HEK293 (cell line): ENCODE measurements around the gene MEGF9.

Source experiments
- CTCF ChIA-PET: fragments of 350-600 bp; formaldehyde crosslinking; extraction: SDS; loops from one replicate; lab custom pipeline; 2021; ENCODE audit warnings: antibody characterized with exemption; lab: Yijun Ruan, JAX
- POLR2A ChIA-PET: fragments of 300-600 bp; formaldehyde crosslinking; extraction: SDS; loops from one replicate; lab custom pipeline; 2020; ENCODE audit warnings: antibody characterized with exemption, inconsistent platforms; lab: Yijun Ruan, JAX
- H3K27ac ChIP-seq: fragments of 200-500 bp; sonication (Bioruptor generic); 2 replicates; pipeline ENCODE4 v1.5.1; 2014; ENCODE audit warnings: low read depth, low read length, control low read depth, inconsistent platforms; ENCODE audit errors: extremely low read depth
- H3K36me3 ChIP-seq, 2 experiments: fragments of 200-500 bp in 1 of 2; sonication (Bioruptor generic) in 1 of 2; 1 replicate in 1 of 2; 2 replicates in 1 of 2; pipeline ENCODE4 v1.5.1; 2014 to 2017; ENCODE audit warnings: inconsistent platforms in 2 of 2, low read length in 2 of 2; ENCODE audit not compliant: control insufficient read depth in 2 of 2, insufficient read depth in 1 of 2
- H3K4me1 ChIP-seq: fragments of 200-500 bp; sonication (Bioruptor generic); 2 replicates; pipeline ENCODE4 v1.5.1; 2014; ENCODE audit warnings: mild to moderate bottlenecking, low read length, inconsistent platforms; ENCODE audit not compliant: control insufficient read depth, insufficient read depth
- H3K4me3 ChIP-seq: 2 replicates; pipeline ENCODE4 v1.5.1; 2011; ENCODE audit warnings: low read depth, mild to moderate bottlenecking, control low read depth, low read length, moderate library complexity
- H3K9me3 ChIP-seq: fragments of 200-500 bp; sonication (Bioruptor generic); 2 replicates; pipeline ENCODE4 v1.5.1; 2014; ENCODE audit warnings: low read depth, low read length, inconsistent platforms; ENCODE audit not compliant: control insufficient read depth, insufficient read depth
- EGR2 ChIP-seq: fragments of 450-650 bp; formaldehyde crosslinking; IDR thresholded peaks from 2 replicates; pipeline ENCODE4 v1.5.1; 2016; ENCODE audit warnings: low read depth, missing biosample characterization, missing genetic modification characterization
- PATZ1 ChIP-seq: fragments of 450-650 bp; formaldehyde crosslinking; IDR thresholded peaks from 2 replicates; pipeline ENCODE4 v1.5.1; 2016; ENCODE audit warnings: missing biosample characterization, missing genetic modification characterization
- WT1 ChIP-seq: fragments of 450-650 bp; formaldehyde crosslinking; IDR thresholded peaks from 2 replicates; pipeline ENCODE4 v1.5.1; 2016; ENCODE audit warnings: missing biosample characterization, missing genetic modification characterization
- YY2 ChIP-seq: fragments of 450-650 bp; formaldehyde crosslinking; IDR thresholded peaks from 2 replicates; pipeline ENCODE4 v1.5.1; 2016; ENCODE audit warnings: missing biosample characterization, missing genetic modification characterization
- ZFP37 ChIP-seq: fragments of 450-650 bp; formaldehyde crosslinking; IDR thresholded peaks from 2 replicates; pipeline ENCODE4 v1.5.1; 2016; ENCODE audit warnings: missing biosample characterization, missing genetic modification characterization
- ZNF10 ChIP-seq: fragments of 450-650 bp; formaldehyde crosslinking; IDR thresholded peaks from 2 replicates; pipeline ENCODE4 v1.5.1; 2017; ENCODE audit warnings: missing biosample characterization, missing genetic modification characterization
- ZNF114 ChIP-seq: fragments of 450-650 bp; formaldehyde crosslinking; IDR thresholded peaks from 2 replicates; pipeline ENCODE4 v1.5.0; 2017; ENCODE audit warnings: missing biosample characterization, missing genetic modification characterization
- ZNF23 ChIP-seq: fragments of 450-650 bp; formaldehyde crosslinking; IDR thresholded peaks from 2 replicates; pipeline ENCODE4 v1.5.1; 2016; ENCODE audit warnings: missing biosample characterization, missing genetic modification characterization, borderline replicate concordance
- ZNF473 ChIP-seq: fragments of 450-650 bp; formaldehyde crosslinking; IDR thresholded peaks from 2 replicates; pipeline ENCODE4 v1.5.1; 2017; ENCODE audit warnings: missing biosample characterization, missing genetic modification characterization
- ZNF639 ChIP-seq: fragments of 450-650 bp; formaldehyde crosslinking; IDR thresholded peaks from 2 replicates; pipeline ENCODE4 v1.5.1; 2016; ENCODE audit warnings: missing biosample characterization, missing genetic modification characterization
- ZNF768 ChIP-seq: fragments of 450-650 bp; formaldehyde crosslinking; IDR thresholded peaks from 2 replicates; pipeline ENCODE4 v1.5.1; 2018; ENCODE audit warnings: missing biosample characterization, mild to moderate bottlenecking, missing genetic modification characterization
- ZNF830 ChIP-seq: fragments of 450-650 bp; IDR thresholded peaks from 2 replicates; pipeline ENCODE4 v1.5.0; 2018; ENCODE audit warnings: missing biosample characterization, missing genetic modification characterization, low read depth, mild to moderate bottlenecking, moderate library complexity
- ZSCAN30 ChIP-seq: fragments of 450-650 bp; IDR thresholded peaks from 2 replicates; pipeline ENCODE4 v1.5.1; 2018; ENCODE audit warnings: missing biosample characterization, mild to moderate bottlenecking, missing genetic modification characterization, moderate library complexity
- ZSCAN5A ChIP-seq: fragments of 450-650 bp; formaldehyde crosslinking; IDR thresholded peaks from 2 replicates; pipeline ENCODE4 v1.5.1; 2016; ENCODE audit warnings: missing biosample characterization, missing genetic modification characterization
- TF ChIP-seq, protein P1 (sequence below): fragments of 450-650 bp; formaldehyde crosslinking; IDR thresholded peaks from 2 replicates; pipeline ENCODE4 v1.5.1; 2016; ENCODE audit warnings: missing biosample characterization, missing genetic modification characterization
- TF ChIP-seq, protein P2 (sequence below): fragments of 450-650 bp; formaldehyde crosslinking; conservative IDR thresholded peaks from 2 replicates; pipeline ENCODE4 v1.5.1; 2016; ENCODE audit warnings: low read depth, missing biosample characterization, missing genetic modification characterization

Gene MEGF9

DNA sequence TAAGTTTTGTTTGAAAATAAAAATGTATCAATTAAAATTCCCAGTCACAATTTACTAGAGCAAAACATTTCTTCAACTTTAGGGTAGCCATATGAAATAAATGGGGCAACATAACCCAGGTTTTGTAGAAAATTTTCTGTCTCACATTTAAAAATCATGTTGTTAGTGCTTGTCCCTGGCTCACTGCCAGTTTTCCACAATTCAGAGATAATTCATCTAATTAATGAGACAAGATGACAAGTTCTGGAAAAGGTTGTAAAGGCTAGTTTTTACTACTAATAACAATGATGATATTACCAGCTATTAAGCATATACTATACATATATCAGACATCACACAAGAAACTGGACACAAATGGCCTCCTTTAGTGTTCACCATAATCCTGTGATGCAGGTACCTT lies 45.9 kb downstream of the MEGF9 start (continued):
- TF ChIP-seq PATZ1 (tag by site-specific recombination) (no peak), ZFP37 (tag by site-specific recombination) (no peak)
- TF ChIP-seq, protein P1, sequence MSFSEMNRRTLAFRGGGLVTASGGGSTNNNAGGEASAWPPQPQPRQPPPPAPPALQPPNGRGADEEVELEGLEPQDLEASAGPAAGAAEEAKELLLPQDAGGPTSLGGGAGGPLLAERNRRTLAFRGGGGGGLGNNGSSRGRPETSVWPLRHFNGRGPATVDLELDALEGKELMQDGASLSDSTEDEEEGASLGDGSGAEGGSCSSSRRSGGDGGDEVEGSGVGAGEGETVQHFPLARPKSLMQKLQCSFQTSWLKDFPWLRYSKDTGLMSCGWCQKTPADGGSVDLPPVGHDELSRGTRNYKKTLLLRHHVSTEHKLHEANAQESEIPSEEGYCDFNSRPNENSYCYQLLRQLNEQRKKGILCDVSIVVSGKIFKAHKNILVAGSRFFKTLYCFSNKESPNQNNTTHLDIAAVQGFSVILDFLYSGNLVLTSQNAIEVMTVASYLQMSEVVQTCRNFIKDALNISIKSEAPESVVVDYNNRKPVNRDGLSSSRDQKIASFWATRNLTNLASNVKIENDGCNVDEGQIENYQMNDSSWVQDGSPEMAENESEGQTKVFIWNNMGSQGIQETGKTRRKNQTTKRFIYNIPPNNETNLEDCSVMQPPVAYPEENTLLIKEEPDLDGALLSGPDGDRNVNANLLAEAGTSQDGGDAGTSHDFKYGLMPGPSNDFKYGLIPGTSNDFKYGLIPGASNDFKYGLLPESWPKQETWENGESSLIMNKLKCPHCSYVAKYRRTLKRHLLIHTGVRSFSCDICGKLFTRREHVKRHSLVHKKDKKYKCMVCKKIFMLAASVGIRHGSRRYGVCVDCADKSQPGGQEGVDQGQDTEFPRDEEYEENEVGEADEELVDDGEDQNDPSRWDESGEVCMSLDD (tag by site-specific recombination): no peak

- Histone ChIP-seq H3K4me3 (no peak overlapping the region), H3K27ac (no peak overlapping the region), H3K4me1 (no peaks in the 10 kb centered on the region), H3K9me3 (no peaks in the 10 kb centered on the region), H3K36me3 (no peaks in the 10 kb centered on the region)
- ChIA-PET CTCF (no interaction called here), POLR2A (no interaction called here)
- TF ChIP-seq ZNF10 (tag by site-specific recombination) (no peak), YY2 (tag by site-specific recombination) (no peak), WT1 (no peak), EGR2 (tag by site-specific recombination) (no peak), ZNF23 (tag by site-specific recombination) (no peak), ZNF473 (tag by site-specific recombination) (no peak), ZSCAN5A (no peak), ZNF830 (tag by site-specific recombination) (no peak), ZNF114 (no peak), ZSCAN30 (tag by site-specific recombination) (no peak), ZNF768 (tag by site-specific recombination) (no peak), ZNF639 (no peak)
- TF ChIP-seq, protein P2, sequence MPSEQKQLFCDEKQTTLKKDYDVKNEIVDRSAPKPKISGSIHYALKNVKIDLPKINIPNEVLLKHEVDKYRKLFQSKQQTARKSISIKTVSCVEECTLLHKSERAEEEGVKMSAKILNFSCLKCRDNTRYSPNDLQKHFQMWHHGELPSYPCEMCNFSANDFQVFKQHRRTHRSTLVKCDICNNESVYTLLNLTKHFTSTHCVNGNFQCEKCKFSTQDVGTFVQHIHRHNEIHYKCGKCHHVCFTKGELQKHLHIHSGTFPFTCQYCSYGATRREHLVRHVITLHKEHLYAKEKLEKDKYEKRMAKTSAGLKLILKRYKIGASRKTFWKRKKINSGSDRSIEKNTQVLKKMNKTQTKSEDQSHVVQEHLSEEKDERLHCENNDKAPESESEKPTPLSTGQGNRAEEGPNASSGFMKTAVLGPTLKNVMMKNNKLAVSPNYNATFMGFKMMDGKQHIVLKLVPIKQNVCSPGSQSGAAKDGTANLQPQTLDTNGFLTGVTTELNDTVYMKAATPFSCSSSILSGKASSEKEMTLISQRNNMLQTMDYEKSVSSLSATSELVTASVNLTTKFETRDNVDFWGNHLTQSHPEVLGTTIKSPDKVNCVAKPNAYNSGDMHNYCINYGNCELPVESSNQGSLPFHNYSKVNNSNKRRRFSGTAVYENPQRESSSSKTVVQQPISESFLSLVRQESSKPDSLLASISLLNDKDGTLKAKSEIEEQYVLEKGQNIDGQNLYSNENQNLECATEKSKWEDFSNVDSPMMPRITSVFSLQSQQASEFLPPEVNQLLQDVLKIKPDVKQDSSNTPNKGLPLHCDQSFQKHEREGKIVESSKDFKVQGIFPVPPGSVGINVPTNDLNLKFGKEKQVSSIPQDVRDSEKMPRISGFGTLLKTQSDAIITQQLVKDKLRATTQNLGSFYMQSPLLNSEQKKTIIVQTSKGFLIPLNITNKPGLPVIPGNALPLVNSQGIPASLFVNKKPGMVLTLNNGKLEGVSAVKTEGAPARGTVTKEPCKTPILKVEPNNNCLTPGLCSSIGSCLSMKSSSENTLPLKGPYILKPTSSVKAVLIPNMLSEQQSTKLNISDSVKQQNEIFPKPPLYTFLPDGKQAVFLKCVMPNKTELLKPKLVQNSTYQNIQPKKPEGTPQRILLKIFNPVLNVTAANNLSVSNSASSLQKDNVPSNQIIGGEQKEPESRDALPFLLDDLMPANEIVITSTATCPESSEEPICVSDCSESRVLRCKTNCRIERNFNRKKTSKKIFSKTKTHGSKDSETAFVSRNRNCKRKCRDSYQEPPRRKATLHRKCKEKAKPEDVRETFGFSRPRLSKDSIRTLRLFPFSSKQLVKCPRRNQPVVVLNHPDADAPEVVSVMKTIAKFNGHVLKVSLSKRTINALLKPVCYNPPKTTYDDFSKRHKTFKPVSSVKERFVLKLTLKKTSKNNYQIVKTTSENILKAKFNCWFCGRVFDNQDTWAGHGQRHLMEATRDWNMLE (tag by site-specific recombination): no peak
Observed at GRCh38 chr9:120663950-120664349, 50.3 kb downstream of the MEGF9 start.
